Right kidney (tissue), 1 donor: ENCODE data around the gene TMTC1.

Source experiments
- DNase-seq: peaks from one replicate; pipeline ENCODE4 v3.0.0-alpha.2; 2016

The TMTC1 gene

GRCh38 chr12:29614694-29615325 is 168.9 kb downstream of the TMTC1 start:
- DNase-seq, result peak; percentile 35

- no peak for DNase-seq
Observed at GRCh38 chr12:29612912-29613311, 170.8 kb downstream of the TMTC1 start.

- no peak for DNase-seq
Observed at GRCh38 chr12:29611906-29612305, 171.8 kb downstream of the TMTC1 start.

GRCh38 chr12:29610473-29611170 is 173.1 kb downstream of the TMTC1 start:
- no peak for DNase-seq

GRCh38 chr12:29609431-29610215 is 174.1 kb downstream of the TMTC1 start:
- no peak for DNase-seq

- DNase-seq, result no peak
Observed at GRCh38 chr12:29608581-29608980, 175.2 kb downstream of the TMTC1 start.

- no peak for DNase-seq
Observed at GRCh38 chr12:29599381-29599780, 184.4 kb downstream of the TMTC1 start.

GRCh38 chr12:29595071-29595755 is 188.5 kb downstream of the TMTC1 start:
- no peak for DNase-seq

- DNase-seq, result no peak
Observed at GRCh38 chr12:29593001-29593400, 190.7 kb downstream of the TMTC1 start.

- DNase-seq, result peak; percentile 31
Observed at GRCh38 chr12:29591140-29592020, 192.4 kb downstream of the TMTC1 start.

GRCh38 chr12:29589851-29590250 is 193.9 kb downstream of the TMTC1 start:
- DNase-seq, result no peak

- no peak for DNase-seq
Observed at GRCh38 chr12:29589286-29589820, 194.4 kb downstream of the TMTC1 start.

- DNase-seq, result no peak
Observed at GRCh38 chr12:29582677-29583272, 201.0 kb downstream of the TMTC1 start.

- DNase-seq, result no peak
Observed at GRCh38 chr12:29582146-29582545, 201.6 kb downstream of the TMTC1 start.

- no peak for DNase-seq
Observed at GRCh38 chr12:29581631-29582030, 202.1 kb downstream of the TMTC1 start.

- DNase-seq, result no peak
Observed at GRCh38 chr12:29580971-29581370, 202.8 kb downstream of the TMTC1 start.

GRCh38 chr12:29578731-29579130 is 205.0 kb downstream of the TMTC1 start:
- DNase-seq, result no peak

- no peak for DNase-seq
Observed at GRCh38 chr12:29578070-29578469, 205.7 kb downstream of the TMTC1 start.

- no peak for DNase-seq
Observed at GRCh38 chr12:29574500-29574899, 209.2 kb downstream of the TMTC1 start.

GRCh38 chr12:29572938-29573337 is 210.8 kb downstream of the TMTC1 start:
- no peak for DNase-seq

- DNase-seq, result no peak
Observed at GRCh38 chr12:29572464-29572863, 211.3 kb downstream of the TMTC1 start.
